Nephron (organoid): ENCODE measurements around the gene TRIM8.

Source experiments
- H3K27ac Mint-ChIP-seq, 3 experiments: 2 replicates each; pipeline ENCODE4 v1.8.0; 2020; ENCODE audit warnings: mixed read lengths in 3 of 3, mild to moderate bottlenecking in 2 of 3, moderate library complexity in 1 of 3
- H3K27me3 Mint-ChIP-seq: 2 replicates; pipeline ENCODE4 v1.8.0; 2021; ENCODE audit warnings: low read depth, mild to moderate bottlenecking, moderate library complexity, mixed read lengths
- H3K36me3 Mint-ChIP-seq: 2 replicates; pipeline ENCODE4 v1.8.0; 2020; ENCODE audit warnings: low read depth, mixed read lengths
- H3K4me1 Mint-ChIP-seq: 2 replicates; pipeline ENCODE4 v1.8.0; 2020; ENCODE audit warnings: mixed read lengths
- H3K4me3 Mint-ChIP-seq, 3 experiments: 2 replicates each; pipeline ENCODE4 v1.8.0; 2020; ENCODE audit warnings: mild to moderate bottlenecking in 3 of 3, mixed read lengths in 3 of 3, moderate library complexity in 2 of 3
- H3K9me3 Mint-ChIP-seq: 2 replicates; pipeline ENCODE4 v1.8.0; 2020; ENCODE audit warnings: mixed read lengths
- CTCF ChIP-seq, 3 experiments: fragments of 200-600 bp; sonication (generic); IDR thresholded peaks; one replicate each; pipeline ENCODE4 v1.5.0; 2021; ENCODE audit warnings: antibody characterized with exemption in 3 of 3; ENCODE audit not compliant: unreplicated experiment in 3 of 3

The TRIM8 gene

DNA sequence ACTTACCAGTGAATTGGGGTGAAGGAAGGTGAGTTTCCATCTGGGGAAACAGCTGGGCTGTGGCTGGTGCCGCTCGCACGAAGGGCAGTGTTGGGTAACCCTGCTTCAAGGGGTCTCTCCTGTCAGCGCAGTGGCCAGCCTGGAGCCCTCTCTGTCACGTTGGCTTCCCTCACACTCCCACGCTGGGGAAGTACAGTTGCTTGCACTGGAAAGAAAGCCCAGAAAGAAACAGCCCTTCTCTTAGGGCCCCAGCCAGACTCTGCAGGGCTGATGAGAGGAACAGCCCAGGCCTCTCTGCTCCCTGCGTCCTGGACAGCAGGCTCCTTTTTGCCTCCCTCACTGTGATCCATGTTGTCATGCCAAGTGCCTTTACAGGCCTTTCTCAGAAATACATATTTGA is 40.3 kb upstream of the TRIM8 start:
- peak overlapping the region; percentile 64 to 96 (median 85) for H3K27ac Mint-ChIP-seq
- H3K4me1 Mint-ChIP-seq: peaks cover 40% of the 10 kb centered on the region
- no peaks in the 10 kb centered on the region for H3K9me3 Mint-ChIP-seq
- TF ChIP-seq CTCF (IDR thresholded peaks at IDR 0.05; ENCODE audit: unreplicated experiment in 3 of 3): no peak
- H3K36me3 Mint-ChIP-seq: peaks cover 31% of the 10 kb centered on the region
- no peak overlapping the region for H3K4me3 Mint-ChIP-seq
- no peaks in the 10 kb centered on the region for H3K27me3 Mint-ChIP-seq

DNA sequence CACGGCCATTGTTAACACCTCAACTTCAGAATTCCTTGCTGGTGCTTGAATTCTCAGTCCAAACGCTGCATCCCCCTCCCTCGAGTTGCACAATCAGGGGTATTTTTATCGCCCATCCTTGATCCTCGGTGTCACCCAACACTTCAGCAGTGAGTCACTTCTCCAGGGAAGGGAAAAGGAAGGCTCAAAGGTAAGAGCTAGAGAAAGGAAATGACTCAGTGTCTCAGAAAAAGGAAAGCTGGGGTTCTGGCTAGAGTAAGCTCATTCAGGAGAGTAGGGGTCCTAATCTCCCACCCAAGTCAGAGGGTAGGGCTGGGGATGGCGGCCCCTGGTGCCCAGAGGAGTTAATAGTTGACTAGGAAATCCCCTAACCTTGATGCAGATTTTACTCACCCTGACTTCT is 39.8 kb upstream of the TRIM8 start:
- H3K27ac Mint-ChIP-seq: peak overlapping the region; percentile 64 to 96 (median 85)
- no peak overlapping the region for H3K4me3 Mint-ChIP-seq
- no peaks in the 10 kb centered on the region for H3K27me3 Mint-ChIP-seq
- H3K36me3 Mint-ChIP-seq: peaks cover 32% of the 10 kb centered on the region
- TF ChIP-seq CTCF (IDR thresholded peaks at IDR 0.05; ENCODE audit: unreplicated experiment in 3 of 3): no peak
- H3K9me3 Mint-ChIP-seq: no peaks in the 10 kb centered on the region
- peaks cover 35% of the 10 kb centered on the region for H3K4me1 Mint-ChIP-seq

GRCh38 chr10:102605712-102606111 is 38.6 kb upstream of the TRIM8 start:
- Mint-ChIP-seq H3K9me3 (no peaks in the 10 kb centered on the region), H3K36me3 (peaks cover 33% of the 10 kb centered on the region), H3K4me1 (peaks cover 26% of the 10 kb centered on the region), H3K4me3 (no peak overlapping the region), H3K27ac (peak overlapping the region in 1 of 3 experiments; percentile 63), H3K27me3 (no peaks in the 10 kb centered on the region)
- TF ChIP-seq CTCF (IDR thresholded peaks at IDR 0.05; ENCODE audit: unreplicated experiment in 3 of 3): no peak

- peak overlapping the region in 1 of 3 experiments; percentile 49 for H3K27ac Mint-ChIP-seq
- peaks cover 38% of the 10 kb centered on the region for H3K4me1 Mint-ChIP-seq
- no peak overlapping the region for H3K4me3 Mint-ChIP-seq
- TF ChIP-seq CTCF (IDR thresholded peaks at IDR 0.05; ENCODE audit: unreplicated experiment in 3 of 3): no peak
- H3K9me3 Mint-ChIP-seq: no peaks in the 10 kb centered on the region
- peaks cover 36% of the 10 kb centered on the region for H3K36me3 Mint-ChIP-seq
- H3K27me3 Mint-ChIP-seq: no peaks in the 10 kb centered on the region
Measured at GRCh38 chr10:102608487-102608886, 35.8 kb upstream of the TRIM8 start.

GRCh38 chr10:102610441-102610887 is 33.8 kb upstream of the TRIM8 start:
- Mint-ChIP-seq H3K4me1 (peaks cover 27% of the 10 kb centered on the region), H3K9me3 (no peaks in the 10 kb centered on the region), H3K27me3 (no peaks in the 10 kb centered on the region), H3K36me3 (peaks cover 32% of the 10 kb centered on the region), H3K4me3 (no peak overlapping the region), H3K27ac (peak overlapping the region; percentile 51 to 58 (median 52))
- no peak for TF ChIP-seq CTCF (IDR thresholded peaks at IDR 0.05; ENCODE audit: unreplicated experiment in 3 of 3)

GRCh38 chr10:102611514-102612087 is 32.7 kb upstream of the TRIM8 start:
- no peak for TF ChIP-seq CTCF (IDR thresholded peaks at IDR 0.05; ENCODE audit: unreplicated experiment in 3 of 3)
- H3K36me3 Mint-ChIP-seq: peaks cover 34% of the 10 kb centered on the region
- peak overlapping the region; percentile 51 to 58 (median 52) for H3K27ac Mint-ChIP-seq
- no peaks in the 10 kb centered on the region for H3K27me3 Mint-ChIP-seq
- peaks cover 37% of the 10 kb centered on the region for H3K4me1 Mint-ChIP-seq
- H3K9me3 Mint-ChIP-seq: no peaks in the 10 kb centered on the region
- no peak overlapping the region for H3K4me3 Mint-ChIP-seq
